ENCODE results near the gene SYT1. TPM values are rescaled to one million over a fixed set of nuclear protein-coding genes. Genes with fewer than 3 reads are reported as not detected.
"Not testable (repeated sequence)": the region's sequence is repeated elsewhere in the genome, so short reads cannot be mapped to it uniquely, and the experiment has no call there.

The SYT1 gene
- under 1 TPM in 5 of 6 donors, not detected in 1; 0.05 to 0.97 (median 0.29) TPM for polyA plus RNA-seq (ENCODE audit: low read depth in 6 of 6)

- H3K27ac Mint-ChIP-seq, result peak within 1 kb of the TSS in 5 of 6 donors; percentile 47 to 89 (median 62)
- peak; percentile 39 to 43 for ATAC-seq (ENCODE audit: low read depth in 2 of 2)
- DNase-seq, result no peak
- peak within 1 kb of the TSS; percentile 83 to 93 (median 90) for H3K4me3 Mint-ChIP-seq
- H3K4me1 Mint-ChIP-seq, result peaks cover 12 to 27% (median 23%) of the 10 kb centered on the region in 3 donors
- H3K36me3 Mint-ChIP-seq, result no peaks in the 10 kb centered on the region
- H3K9me3 Mint-ChIP-seq, result peaks cover 0 to 2% (median 0%) of the 10 kb centered on the region in 7 donors
- H3K27me3 Mint-ChIP-seq, result peaks cover 5 to 25% (median 16%) of the 10 kb centered on the region in 3 donors
Observed at GRCh38 chr12:78864403-78864869, at the start of gene SYT1. Gene SYT1 (plus strand): TSS chr12:78864774.

DNA sequence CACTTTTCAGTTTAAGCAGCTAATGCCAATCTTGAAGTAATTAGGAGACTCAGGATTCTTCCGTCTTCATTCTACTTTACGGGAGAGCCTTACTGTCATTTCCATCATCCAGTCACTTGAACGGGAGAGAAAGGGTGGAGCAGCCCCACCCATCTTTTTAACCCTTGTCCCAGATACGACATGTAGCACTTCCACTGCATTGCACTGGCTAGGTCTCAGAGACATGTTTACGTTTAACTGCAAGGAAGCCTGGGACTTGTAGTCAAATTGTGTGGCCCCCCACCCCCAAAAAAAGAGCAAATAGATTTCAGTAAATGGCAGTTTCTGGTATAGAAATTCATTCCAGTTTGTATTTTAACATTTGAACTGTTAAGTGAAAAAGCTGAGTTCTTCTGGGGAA, 46.1 kb upstream of the SYT1 start:
- Mint-ChIP-seq H3K27me3 (no peaks in the 10 kb centered on the region), H3K27ac (no peak overlapping the region), H3K4me1 (no peaks in the 10 kb centered on the region), H3K4me3 (no peak overlapping the region), H3K9me3 (peaks cover 0 to 1% (median 0%) of the 10 kb centered on the region in 7 donors), H3K36me3 (no peaks in the 10 kb centered on the region)
- DNase-seq, result no peak
- ATAC-seq (ENCODE audit: low read depth in 2 of 2), result no peak

DNA sequence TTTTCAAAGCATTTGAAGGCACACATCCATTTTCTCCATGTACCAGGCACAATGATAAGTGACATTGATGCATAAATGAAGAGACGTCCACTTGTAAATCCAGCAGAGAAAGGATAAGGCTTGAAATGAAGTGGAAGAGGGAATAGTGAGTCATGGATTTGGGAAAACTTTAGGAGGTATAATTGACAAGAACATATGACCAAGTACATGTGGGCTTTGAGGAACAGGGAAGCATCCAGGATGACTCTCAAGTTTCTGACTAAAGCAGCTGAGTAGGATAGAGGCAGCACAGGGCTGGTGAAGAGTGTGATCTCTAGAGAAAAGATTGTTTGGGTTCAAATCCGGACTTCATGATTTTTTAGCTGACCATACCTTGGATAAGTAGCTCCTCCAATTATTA, 43.6 kb upstream of the SYT1 start:
- H3K4me1 Mint-ChIP-seq, result no peaks in the 10 kb centered on the region
- DNase-seq (no peak), ATAC-seq (ENCODE audit: low read depth in 2 of 2) (no peak)
- no peaks in the 10 kb centered on the region for H3K36me3 Mint-ChIP-seq
- no peak overlapping the region for H3K27ac Mint-ChIP-seq
- H3K9me3 Mint-ChIP-seq, result no peaks in the 10 kb centered on the region
- no peaks in the 10 kb centered on the region for H3K27me3 Mint-ChIP-seq
- no peak overlapping the region for H3K4me3 Mint-ChIP-seq

- DNase-seq (no peak), ATAC-seq (ENCODE audit: low read depth in 2 of 2) (no peak)
- H3K36me3 Mint-ChIP-seq, result no peaks in the 10 kb centered on the region
- peak overlapping the region in 1 of 6 donors; percentile 32 for H3K27ac Mint-ChIP-seq
- H3K27me3 Mint-ChIP-seq, result no peaks in the 10 kb centered on the region
- H3K9me3 Mint-ChIP-seq, result peaks cover 0 to 4% (median 0%) of the 10 kb centered on the region in 7 donors
- H3K4me3 Mint-ChIP-seq, result no peak overlapping the region
- no peaks in the 10 kb centered on the region for H3K4me1 Mint-ChIP-seq
Observed at GRCh38 chr12:78824918-78825317, 39.7 kb upstream of the SYT1 start.

DNA sequence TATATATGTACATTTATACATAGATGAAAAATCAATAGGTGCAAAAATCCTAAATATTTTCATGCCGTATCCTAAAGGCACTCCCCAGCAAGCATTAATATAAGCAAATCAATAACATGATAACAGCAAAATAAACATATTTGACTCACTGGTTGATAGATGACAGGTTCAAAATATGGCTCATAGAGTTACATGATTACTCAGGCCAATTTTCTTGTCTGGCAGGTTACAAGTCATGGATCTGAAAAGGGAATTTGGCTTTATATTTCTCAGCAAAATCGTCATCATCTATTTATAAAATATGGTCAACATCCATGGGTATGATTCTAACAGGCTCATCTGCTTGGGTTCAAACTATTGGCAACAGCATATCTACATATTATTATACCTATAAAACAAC, 34.9 kb upstream of the SYT1 start:
- Mint-ChIP-seq H3K27me3 (peaks cover 0 to 4% (median 0%) of the 10 kb centered on the region in 3 donors), H3K4me3 (no peak overlapping the region), H3K36me3 (no peaks in the 10 kb centered on the region), H3K4me1 (no peaks in the 10 kb centered on the region), H3K27ac (no peak overlapping the region), H3K9me3 (peaks cover 0 to 4% (median 0%) of the 10 kb centered on the region in 7 donors)
- ATAC-seq (ENCODE audit: low read depth in 2 of 2) (no peak), DNase-seq (no peak)

- no peaks in the 10 kb centered on the region for H3K9me3 Mint-ChIP-seq
- H3K4me1 Mint-ChIP-seq, result no peaks in the 10 kb centered on the region
- peaks cover 0 to 4% (median 0%) of the 10 kb centered on the region in 3 donors for H3K27me3 Mint-ChIP-seq
- H3K36me3 Mint-ChIP-seq, result no peaks in the 10 kb centered on the region
- no peak for ATAC-seq (ENCODE audit: low read depth in 2 of 2)
- no peak overlapping the region for H3K27ac Mint-ChIP-seq
- no peak overlapping the region for H3K4me3 Mint-ChIP-seq
- no peak for DNase-seq
Observed at GRCh38 chr12:78835493-78835892, 29.1 kb upstream of the SYT1 start.

DNA sequence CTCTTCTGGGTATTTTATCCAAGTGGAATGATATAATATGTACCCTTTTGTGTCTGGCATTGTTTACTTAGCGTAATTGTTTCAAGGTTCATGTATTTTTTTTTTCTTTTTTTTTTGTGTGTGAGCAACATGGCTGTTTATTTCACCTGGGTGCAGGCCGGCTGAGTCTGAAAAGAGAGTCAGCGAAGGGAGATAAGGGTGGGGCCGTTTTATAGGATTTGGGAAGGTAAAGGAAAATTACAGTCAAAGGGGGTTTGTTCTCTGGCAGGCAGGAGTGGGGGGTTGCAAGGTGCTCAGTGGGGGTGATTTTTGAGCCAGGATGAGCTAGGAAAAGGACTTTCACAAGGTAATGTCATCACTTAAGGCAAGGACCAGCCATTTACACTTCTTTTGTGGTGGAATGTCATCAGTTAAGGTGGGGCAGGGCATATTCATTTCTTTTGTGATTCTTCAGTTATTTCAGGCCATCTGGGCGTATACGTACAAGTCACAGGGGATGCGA, 24.0 kb upstream of the SYT1 start:
- H3K9me3 Mint-ChIP-seq; H3K4me3 Mint-ChIP-seq; ATAC-seq (ENCODE audit: low read depth in 2 of 2); H3K27ac Mint-ChIP-seq; H3K4me1 Mint-ChIP-seq; DNase-seq; H3K36me3 Mint-ChIP-seq; H3K27me3 Mint-ChIP-seq: not testable (repeated sequence)

DNA sequence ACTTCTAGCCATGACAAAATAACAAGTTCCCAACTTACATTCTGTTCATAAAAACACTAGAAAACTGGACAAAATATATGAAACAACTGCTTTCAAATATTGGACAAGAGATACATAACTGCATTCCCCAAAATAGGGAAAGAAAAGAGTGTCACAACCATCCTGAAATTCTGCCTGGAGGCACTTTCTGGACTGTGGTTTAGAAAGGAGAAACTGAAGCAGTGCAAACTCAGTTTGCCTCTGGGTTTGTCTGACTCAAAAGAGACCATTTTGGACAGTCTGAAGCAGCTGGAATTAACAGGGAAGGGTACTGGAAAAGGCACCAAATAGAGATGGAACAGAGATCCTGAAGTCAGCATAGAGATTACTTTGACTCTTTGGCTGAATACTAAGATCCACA, 11.3 kb upstream of the SYT1 start:
- no peak overlapping the region for H3K4me3 Mint-ChIP-seq
- DNase-seq (no peak), ATAC-seq (ENCODE audit: low read depth in 2 of 2) (no peak)
- no peak overlapping the region for H3K27ac Mint-ChIP-seq
- no peaks in the 10 kb centered on the region for H3K4me1 Mint-ChIP-seq
- no peaks in the 10 kb centered on the region for H3K36me3 Mint-ChIP-seq
- H3K27me3 Mint-ChIP-seq, result no peaks in the 10 kb centered on the region
- H3K9me3 Mint-ChIP-seq, result peaks cover 0 to 8% (median 2%) of the 10 kb centered on the region in 7 donors

GRCh38 chr12:78863482-78864402, 832 bp upstream of the SYT1 start:
- peak overlapping the region in 5 of 6 donors; percentile 47 to 89 (median 62) for H3K27ac Mint-ChIP-seq
- H3K36me3 Mint-ChIP-seq, result no peaks in the 10 kb centered on the region
- H3K4me1 Mint-ChIP-seq, result peaks cover 12 to 27% (median 23%) of the 10 kb centered on the region in 3 donors
- H3K27me3 Mint-ChIP-seq, result peaks cover 5 to 25% (median 18%) of the 10 kb centered on the region in 3 donors
- DNase-seq (no peak), ATAC-seq (ENCODE audit: low read depth in 2 of 2) (peak; percentile 48 to 52)
- H3K4me3 Mint-ChIP-seq, result peak overlapping the region; percentile 83 to 93 (median 90)
- H3K9me3 Mint-ChIP-seq, result peaks cover 0 to 2% (median 0%) of the 10 kb centered on the region in 7 donors

- DNase-seq, result no peak
- peak overlapping the region; percentile 83 to 93 (median 90) for H3K4me3 Mint-ChIP-seq
- peak; percentile 35 to 40 for ATAC-seq (ENCODE audit: low read depth in 2 of 2)
- H3K36me3 Mint-ChIP-seq, result no peaks in the 10 kb centered on the region
- peak overlapping the region in 2 of 6 donors; percentile 42 to 44 for H3K27ac Mint-ChIP-seq
- H3K4me1 Mint-ChIP-seq, result peaks cover 12 to 27% (median 23%) of the 10 kb centered on the region in 3 donors
- peaks cover 0 to 2% (median 0%) of the 10 kb centered on the region in 7 donors for H3K9me3 Mint-ChIP-seq
- peaks cover 5 to 25% (median 12%) of the 10 kb centered on the region in 3 donors for H3K27me3 Mint-ChIP-seq
Observed at GRCh38 chr12:78864870-78865463, 393 bp downstream of the SYT1 start.

- H3K4me1 Mint-ChIP-seq, result peaks cover 12 to 29% (median 25%) of the 10 kb centered on the region in 3 donors
- H3K9me3 Mint-ChIP-seq, result peaks cover 0 to 2% (median 0%) of the 10 kb centered on the region in 7 donors
- H3K27me3 Mint-ChIP-seq, result peaks cover 5 to 25% (median 12%) of the 10 kb centered on the region in 3 donors
- ATAC-seq (ENCODE audit: low read depth in 2 of 2) (no peak), DNase-seq (no peak)
- H3K36me3 Mint-ChIP-seq, result no peaks in the 10 kb centered on the region
- peak overlapping the region; percentile 83 to 92 (median 90) for H3K4me3 Mint-ChIP-seq
- peak overlapping the region in 1 of 6 donors; percentile 42 for H3K27ac Mint-ChIP-seq
Observed at GRCh38 chr12:78865516-78865915, 942 bp downstream of the SYT1 start.

DNA sequence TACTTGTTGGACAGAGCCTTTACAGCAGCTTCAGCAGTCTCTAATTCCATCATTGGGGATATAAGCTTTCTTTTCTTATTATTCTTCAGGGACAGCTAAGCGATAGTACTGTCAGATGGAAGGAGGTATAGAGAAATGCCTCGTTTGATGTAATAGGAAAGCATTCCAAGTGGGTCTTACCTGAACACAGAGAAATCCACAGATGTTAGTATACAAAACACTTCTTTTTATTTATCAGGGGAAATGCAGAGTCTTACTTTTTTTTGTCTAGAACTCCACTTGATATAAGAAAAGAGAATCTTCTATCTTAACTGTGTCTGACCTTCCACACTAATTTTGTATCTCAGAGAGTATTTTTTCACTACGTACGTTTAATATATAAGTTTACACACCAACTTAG, 1.9 kb downstream of the SYT1 start:
- ATAC-seq (ENCODE audit: low read depth in 2 of 2), result no peak
- H3K9me3 Mint-ChIP-seq, result peaks cover 0 to 2% (median 0%) of the 10 kb centered on the region in 7 donors
- H3K27ac Mint-ChIP-seq, result no peak overlapping the region
- H3K4me1 Mint-ChIP-seq, result peaks cover 12 to 32% (median 27%) of the 10 kb centered on the region in 3 donors
- DNase-seq, result no peak
- peaks cover 5 to 25% (median 12%) of the 10 kb centered on the region in 3 donors for H3K27me3 Mint-ChIP-seq
- no peaks in the 10 kb centered on the region for H3K36me3 Mint-ChIP-seq
- no peak overlapping the region for H3K4me3 Mint-ChIP-seq

GRCh38 chr12:78870539-78870938, 6.0 kb downstream of the SYT1 start:
- DNase-seq, result no peak

More at GRCh38 chr12:78870539-78870938, 6.0 kb downstream of the SYT1 start:
- Mint-ChIP-seq H3K36me3 (no peaks in the 10 kb centered on the region), H3K27ac (peak overlapping the region in 1 of 6 donors; percentile 44), H3K4me1 (peaks cover 0 to 9% (median 6%) of the 10 kb centered on the region in 3 donors), H3K9me3 (no peaks in the 10 kb centered on the region), H3K4me3 (no peak overlapping the region), H3K27me3 (peaks cover 0 to under 1% (median 0%) of the 10 kb centered on the region in 3 donors)
- no peak for ATAC-seq (ENCODE audit: low read depth in 2 of 2)
